Measurements from ENCODE around the gene FOLH1. TPM values are rescaled to one million over a fixed set of nuclear protein-coding genes. Genes with fewer than 3 reads are reported as not detected.
"Not testable (repeated sequence)": the region's sequence is repeated elsewhere in the genome, so short reads cannot be mapped to it uniquely, and the experiment has no call there.

Gene FOLH1
- total RNA-seq, 1 experiment from 2014 or later, result not detected

- H3K27me3 ChIP-seq (ENCODE audit: insufficient read depth, low read depth); H2AFZ ChIP-seq; H3K27ac ChIP-seq; CTCF ChIA-PET; H3K4me3 ChIP-seq; H3F3A ChIP-seq (ENCODE audit: insufficient read depth, low read depth); H3K9me2 ChIP-seq (ENCODE audit: insufficient read depth); DNase-seq; H3K4me2 ChIP-seq; intact Hi-C loops (cut with micrococcal nuclease; ENCODE audit: unreplicated experiment); POLR2A ChIA-PET (ENCODE audit: unreplicated experiment); H3K36me3 ChIP-seq (ENCODE audit: low read depth); BruUV-seq (replicated peaks); H3K4me1 ChIP-seq (replicated peaks; ENCODE audit: insufficient read depth); H3K9me3 ChIP-seq (ENCODE audit: insufficient read depth, low read depth); H3K79me2 ChIP-seq (ENCODE audit: low read depth); H4K20me1 ChIP-seq (ENCODE audit: insufficient read depth): not testable (repeated sequence)
Observed at GRCh38 chr11:49233019-49233418, 24.6 kb upstream of the FOLH1 start.

DNA sequence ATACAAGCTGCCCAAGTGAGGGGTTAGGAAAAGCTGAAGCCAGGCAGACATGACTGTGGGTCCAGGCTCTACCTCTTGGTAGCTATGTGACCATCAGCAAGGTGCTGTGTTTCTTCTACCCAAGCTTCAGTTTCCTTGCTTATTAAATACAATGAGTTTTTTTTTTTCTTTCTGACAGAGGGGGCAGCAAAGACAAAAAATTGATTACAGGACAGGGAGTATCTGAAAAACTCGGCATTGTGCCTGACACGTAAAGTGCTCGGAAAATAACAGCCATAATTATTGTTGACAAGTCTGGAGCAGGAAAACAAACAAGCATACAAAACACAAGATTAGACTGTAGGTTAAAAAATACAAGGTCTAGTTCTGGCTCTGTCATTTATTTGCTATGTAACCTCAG is 23.3 kb upstream of the FOLH1 start:
- H3K4me3 ChIP-seq; H3K27me3 ChIP-seq (ENCODE audit: insufficient read depth, low read depth); H3K27ac ChIP-seq; H4K20me1 ChIP-seq (ENCODE audit: insufficient read depth); H3K9me2 ChIP-seq (ENCODE audit: insufficient read depth); H3K9me3 ChIP-seq (ENCODE audit: insufficient read depth, low read depth); intact Hi-C loops (cut with micrococcal nuclease; ENCODE audit: unreplicated experiment); BruUV-seq (replicated peaks); H2AFZ ChIP-seq; H3K79me2 ChIP-seq (ENCODE audit: low read depth); H3K36me3 ChIP-seq (ENCODE audit: low read depth); DNase-seq; H3K4me2 ChIP-seq; H3F3A ChIP-seq (ENCODE audit: insufficient read depth, low read depth); H3K4me1 ChIP-seq (replicated peaks; ENCODE audit: insufficient read depth); POLR2A ChIA-PET (ENCODE audit: unreplicated experiment); CTCF ChIA-PET: not testable (repeated sequence)

DNA sequence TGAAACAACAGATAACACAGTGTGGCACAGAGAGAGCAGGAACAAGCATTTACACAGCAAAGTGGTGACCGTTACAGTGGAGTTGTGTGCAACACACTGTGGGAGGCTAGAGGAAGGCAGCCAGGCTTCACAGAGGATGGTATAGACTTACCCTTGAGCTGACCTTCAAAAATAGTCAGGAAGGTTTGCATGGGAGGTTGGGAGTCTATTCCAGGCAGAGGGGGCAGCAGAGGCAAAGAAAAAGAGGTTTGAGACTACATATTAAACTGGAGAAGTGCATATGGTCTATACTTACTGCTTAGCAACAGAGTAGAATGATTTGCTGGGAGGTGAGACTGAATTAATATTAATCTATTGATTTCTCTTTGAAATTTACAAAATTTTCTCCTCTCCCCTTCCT is 22.1 kb upstream of the FOLH1 start:
- H4K20me1 ChIP-seq (ENCODE audit: insufficient read depth); H3K9me3 ChIP-seq (ENCODE audit: insufficient read depth, low read depth); H3K36me3 ChIP-seq (ENCODE audit: low read depth); DNase-seq; CTCF ChIA-PET; H3K4me2 ChIP-seq; H3K27me3 ChIP-seq (ENCODE audit: insufficient read depth, low read depth); H2AFZ ChIP-seq; BruUV-seq (replicated peaks); H3K9me2 ChIP-seq (ENCODE audit: insufficient read depth); intact Hi-C loops (cut with micrococcal nuclease; ENCODE audit: unreplicated experiment); H3K79me2 ChIP-seq (ENCODE audit: low read depth); POLR2A ChIA-PET (ENCODE audit: unreplicated experiment); H3K4me3 ChIP-seq; H3K4me1 ChIP-seq (replicated peaks; ENCODE audit: insufficient read depth); H3K27ac ChIP-seq; H3F3A ChIP-seq (ENCODE audit: insufficient read depth, low read depth): not testable (repeated sequence)

DNA sequence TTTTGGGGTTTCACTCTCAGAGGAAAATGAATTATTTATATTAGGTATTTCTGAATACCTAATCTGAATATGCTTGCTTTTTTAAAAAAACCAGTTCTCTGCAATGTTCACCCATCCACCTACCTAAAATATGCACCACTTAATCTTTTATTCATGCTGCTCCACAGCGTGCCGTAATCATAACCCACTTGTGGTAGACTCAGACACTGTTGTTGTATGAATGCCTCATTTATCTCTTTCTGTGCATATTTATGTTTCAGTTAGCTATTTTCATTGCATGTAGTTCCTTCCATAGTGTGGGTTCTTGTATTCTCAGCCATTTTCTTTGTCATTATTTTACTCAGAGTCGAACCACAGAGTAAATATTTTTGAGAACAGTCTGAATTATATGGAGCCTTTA is 21.6 kb upstream of the FOLH1 start:
- H2AFZ ChIP-seq; CTCF ChIA-PET; H3F3A ChIP-seq (ENCODE audit: insufficient read depth, low read depth); H3K27ac ChIP-seq; intact Hi-C loops (cut with micrococcal nuclease; ENCODE audit: unreplicated experiment); BruUV-seq (replicated peaks); H4K20me1 ChIP-seq (ENCODE audit: insufficient read depth); H3K4me1 ChIP-seq (replicated peaks; ENCODE audit: insufficient read depth); H3K9me2 ChIP-seq (ENCODE audit: insufficient read depth); H3K4me2 ChIP-seq; POLR2A ChIA-PET (ENCODE audit: unreplicated experiment); H3K36me3 ChIP-seq (ENCODE audit: low read depth); DNase-seq; H3K9me3 ChIP-seq (ENCODE audit: insufficient read depth, low read depth); H3K4me3 ChIP-seq; H3K79me2 ChIP-seq (ENCODE audit: low read depth); H3K27me3 ChIP-seq (ENCODE audit: insufficient read depth, low read depth): not testable (repeated sequence)

DNA sequence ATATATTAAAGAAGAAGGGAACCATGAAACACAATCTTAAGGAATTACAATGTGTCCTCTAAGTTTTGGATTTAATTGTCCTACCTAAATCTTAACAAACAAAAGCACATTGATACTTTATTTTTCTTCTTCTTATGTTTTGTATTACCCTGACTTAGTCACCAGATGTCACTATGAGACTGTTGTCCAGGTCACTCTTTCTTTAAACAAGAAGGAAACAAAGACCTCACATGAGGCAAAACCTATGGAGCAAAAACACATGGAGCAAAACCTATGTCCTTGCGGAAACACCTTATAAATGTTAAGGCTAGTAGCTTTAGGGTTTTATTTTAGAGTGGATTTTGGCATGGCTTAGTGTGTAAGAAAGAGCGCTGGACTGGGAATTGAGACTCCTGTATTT is 20.7 kb upstream of the FOLH1 start:
- H4K20me1 ChIP-seq (ENCODE audit: insufficient read depth); H3K27me3 ChIP-seq (ENCODE audit: insufficient read depth, low read depth); H3K9me3 ChIP-seq (ENCODE audit: insufficient read depth, low read depth); H3K27ac ChIP-seq; DNase-seq; H3F3A ChIP-seq (ENCODE audit: insufficient read depth, low read depth); BruUV-seq (replicated peaks); intact Hi-C loops (cut with micrococcal nuclease; ENCODE audit: unreplicated experiment); H3K36me3 ChIP-seq (ENCODE audit: low read depth); H2AFZ ChIP-seq; POLR2A ChIA-PET (ENCODE audit: unreplicated experiment); H3K4me3 ChIP-seq; H3K4me2 ChIP-seq; H3K4me1 ChIP-seq (replicated peaks; ENCODE audit: insufficient read depth); H3K79me2 ChIP-seq (ENCODE audit: low read depth); CTCF ChIA-PET; H3K9me2 ChIP-seq (ENCODE audit: insufficient read depth): not testable (repeated sequence)
- TF ChIP-seq, protein P1, sequence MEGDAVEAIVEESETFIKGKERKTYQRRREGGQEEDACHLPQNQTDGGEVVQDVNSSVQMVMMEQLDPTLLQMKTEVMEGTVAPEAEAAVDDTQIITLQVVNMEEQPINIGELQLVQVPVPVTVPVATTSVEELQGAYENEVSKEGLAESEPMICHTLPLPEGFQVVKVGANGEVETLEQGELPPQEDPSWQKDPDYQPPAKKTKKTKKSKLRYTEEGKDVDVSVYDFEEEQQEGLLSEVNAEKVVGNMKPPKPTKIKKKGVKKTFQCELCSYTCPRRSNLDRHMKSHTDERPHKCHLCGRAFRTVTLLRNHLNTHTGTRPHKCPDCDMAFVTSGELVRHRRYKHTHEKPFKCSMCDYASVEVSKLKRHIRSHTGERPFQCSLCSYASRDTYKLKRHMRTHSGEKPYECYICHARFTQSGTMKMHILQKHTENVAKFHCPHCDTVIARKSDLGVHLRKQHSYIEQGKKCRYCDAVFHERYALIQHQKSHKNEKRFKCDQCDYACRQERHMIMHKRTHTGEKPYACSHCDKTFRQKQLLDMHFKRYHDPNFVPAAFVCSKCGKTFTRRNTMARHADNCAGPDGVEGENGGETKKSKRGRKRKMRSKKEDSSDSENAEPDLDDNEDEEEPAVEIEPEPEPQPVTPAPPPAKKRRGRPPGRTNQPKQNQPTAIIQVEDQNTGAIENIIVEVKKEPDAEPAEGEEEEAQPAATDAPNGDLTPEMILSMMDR (conservative IDR thresholded peaks at IDR 0.05), result peak; percentile 60

DNA sequence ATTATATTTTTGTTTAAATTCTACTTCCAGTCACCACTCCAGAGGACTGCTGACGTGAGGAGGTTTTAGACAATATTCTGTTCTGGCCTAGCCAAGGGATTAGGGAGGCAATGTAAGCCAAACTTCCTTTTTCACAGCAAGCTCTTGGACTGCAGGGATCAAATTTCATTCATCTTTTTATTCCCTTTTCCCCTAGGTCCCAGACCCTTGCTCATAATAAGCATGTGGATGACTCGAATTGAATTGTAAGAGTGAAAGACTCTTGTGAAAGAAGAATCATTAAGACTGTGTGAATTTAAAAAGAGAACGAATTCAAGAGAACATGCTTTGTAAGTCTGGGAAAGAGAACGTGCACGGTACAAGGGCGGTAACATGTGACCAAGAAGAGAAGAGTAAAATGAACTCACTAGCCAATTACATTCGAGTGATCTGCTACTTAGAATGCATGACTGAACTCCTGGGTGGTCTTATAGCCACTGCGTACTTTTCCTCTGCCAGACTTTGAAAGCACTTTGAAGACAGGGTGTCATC is 16.9 kb upstream of the FOLH1 start:
- H3K27me3 ChIP-seq (ENCODE audit: insufficient read depth, low read depth); H3K36me3 ChIP-seq (ENCODE audit: low read depth); H3K9me2 ChIP-seq (ENCODE audit: insufficient read depth); intact Hi-C loops (cut with micrococcal nuclease; ENCODE audit: unreplicated experiment); DNase-seq; H3K27ac ChIP-seq; H3K4me3 ChIP-seq; H3K4me2 ChIP-seq; POLR2A ChIA-PET (ENCODE audit: unreplicated experiment); H3K4me1 ChIP-seq (replicated peaks; ENCODE audit: insufficient read depth); H3K79me2 ChIP-seq (ENCODE audit: low read depth); CTCF ChIA-PET; H4K20me1 ChIP-seq (ENCODE audit: insufficient read depth); H3F3A ChIP-seq (ENCODE audit: insufficient read depth, low read depth); H3K9me3 ChIP-seq (ENCODE audit: insufficient read depth, low read depth); H2AFZ ChIP-seq; BruUV-seq (replicated peaks): not testable (repeated sequence)
